ENCODE results near the gene LST1. TPM values are rescaled to one million over a fixed set of nuclear protein-coding genes. Genes with fewer than 3 reads are reported as not detected.

Gene LST1
- total and polyA plus RNA-seq, 2 of the 8 experiments (the other 6 are each of a cell fraction or from before 2014, with no cell fraction given), result not detected

GRCh38 chr6:31567531-31568370 lies 18.3 kb upstream of the LST1 start:
- H3K79me1 ChIP-seq (ENCODE audit: low read depth, low read length), result no peaks in the 10 kb centered on the region
- TF ChIP-seq FOSL1 (IDR thresholded peaks at IDR 0.05; ENCODE audit: insufficient read depth, low read depth, low read length) (no peak), NRF1 (IDR thresholded peaks at IDR 0.05; ENCODE audit: low read depth, low read length) (no peak), EZH2 (IDR thresholded peaks at IDR 0.05; ENCODE audit: low read depth, low read length, severe bottlenecking) (no peak), HDAC2 (IDR thresholded peaks at IDR 0.05; ENCODE audit: borderline replicate concordance in 1 of 2, low read depth in 2 of 2, low read length in 2 of 2) (no peak), SP4 (IDR thresholded peaks at IDR 0.05; ENCODE audit: low read length) (no peak), CBX5 (IDR thresholded peaks at IDR 0.05; ENCODE audit: low read depth, low read length) (no peak), TEAD4 (IDR thresholded peaks at IDR 0.05; ENCODE audit: low read depth, low read length) (no peak), KDM5A (IDR thresholded peaks at IDR 0.05; ENCODE audit: low read length) (no peak), CBX8 (IDR thresholded peaks at IDR 0.05; ENCODE audit: borderline replicate concordance, low read depth, low read length) (no peak), ASH2L (IDR thresholded peaks at IDR 0.05; ENCODE audit: low read length) (no peak), JUND (IDR thresholded peaks at IDR 0.05; ENCODE audit: low read length) (no peak), KDM4A (IDR thresholded peaks at IDR 0.05; ENCODE audit: low read depth, low read length, severe bottlenecking) (no peak)

More at GRCh38 chr6:31567531-31568370, 18.3 kb upstream of the LST1 start:
- POLR2A ChIA-PET (ENCODE audit: partially characterized antibody), result interaction anchor here (0.7 to 5.5 kb wide), 6 partner anchors 10 to 85 kb away, joined by 3 to 27 read pairs (median 6); partner anchors contain the start of genes BAG6 and LTB
- Histone ChIP-seq H2BK120ac (replicated peaks; ENCODE audit: low read depth, low read length) (no peak overlapping the region), H3K4ac (replicated peaks; ENCODE audit: insufficient read length, low read depth, low read length) (no peak overlapping the region), H3K14ac (ENCODE audit: insufficient read length) (no peak overlapping the region), H4K20me1 (replicated peaks in 1 of 2; ENCODE audit: control insufficient read depth in 1 of 2, insufficient read depth in 2 of 2, low read length in 2 of 2) (no peaks in the 10 kb centered on the region), H3K9ac (replicated peaks in 1 of 4; ENCODE audit: extremely low read depth in 1 of 4, low read depth in 3 of 4, low read length in 3 of 4) (no peak overlapping the region), H4K5ac (ENCODE audit: insufficient read length, low read depth, low read length) (no peak overlapping the region), H3K79me2 (ENCODE audit: control insufficient read depth in 1 of 2, insufficient read depth in 2 of 2, low read length in 2 of 2) (no peaks in the 10 kb centered on the region), H2BK20ac (ENCODE audit: low read length) (no peak overlapping the region), H3K18ac (ENCODE audit: extremely low read depth, low read length) (no peak overlapping the region), H3K23ac (ENCODE audit: insufficient read length) (no peak overlapping the region), H3K9me3 (ENCODE audit: insufficient read depth in 2 of 2, low read depth in 1 of 2, low read length in 1 of 2) (no peaks in the 10 kb centered on the region), H2AFZ (ENCODE audit: low read length) (no peak overlapping the region), H3K4me3 (ENCODE audit: extremely low read depth in 1 of 4, insufficient read depth in 2 of 4, low read depth in 3 of 4, low read length in 4 of 4) (no peak overlapping the region), H3K4me2 (ENCODE audit: insufficient read depth in 1 of 2, low read depth in 2 of 2, low read length in 2 of 2) (no peak overlapping the region; a peak in 1 of 4 replicates), H3K36me3 (ENCODE audit: control insufficient read depth in 2 of 4, insufficient read depth in 4 of 4, low read length in 3 of 4) (no peaks in the 10 kb centered on the region), H3K23me2 (ENCODE audit: low read depth, low read length) (peaks cover 3% of the 10 kb centered on the region; the same call in 1 of the 2 replicates), H3K27ac (ENCODE audit: low read depth, low read length) (no peak overlapping the region), H4K8ac (ENCODE audit: extremely low read depth, insufficient read depth, low read length) (no peak overlapping the region), H2BK15ac (ENCODE audit: low read length) (no peak overlapping the region; the same call in 1 of the 2 replicates), H3K4me1 (replicated peaks in 1 of 4; ENCODE audit: control insufficient read depth in 3 of 4, insufficient read depth in 4 of 4, low read length in 3 of 4) (no peaks in the 10 kb centered on the region; a peak in 2 of 7 replicates), H3K56ac (replicated peaks; ENCODE audit: insufficient read length, low read depth, low read length) (no peak overlapping the region), H2BK5ac (ENCODE audit: low read depth, low read length) (no peak overlapping the region; the same call in 1 of the 2 replicates), H2AK5ac (ENCODE audit: low read depth, low read length) (no peak overlapping the region), H4K91ac (replicated peaks; ENCODE audit: insufficient read length, low read length) (no peak overlapping the region), H2BK12ac (ENCODE audit: low read depth, low read length) (0 out of 2 replicates have a peak overlapping the region, but pooled peaks have one; percentile 23), H3K27me3 (replicated peaks in 1 of 4; ENCODE audit: control insufficient read depth in 3 of 4, extremely low read depth in 1 of 4, insufficient read depth in 3 of 4, low read length in 3 of 4) (no peaks in the 10 kb centered on the region)
- 56% methylated on average over 9 of the region's 9 CpGs; no CpG with 5 or more reads in 1 of the 2 experiments for WGBS, 2 experiments (ENCODE audit: extremely low coverage in 1 of 2, insufficient coverage in 1 of 2, insufficient read length in 1 of 2, insufficient replicate concordance in 2 of 2, low coverage in 1 of 2, low lambda C conversion rate in 2 of 2, missing lambda C conversion rate in 1 of 2)
- no peak for DNase-seq (ENCODE audit: low read depth in 1 of 2, low spot score in 2 of 2)
- FAIRE-seq, result no peak
- CTCF ChIA-PET (ENCODE audit: partially characterized antibody), result interaction anchor here (0.8 to 4.9 kb wide), 8 partner anchors 12 to 29 kb away, joined by 3 to 47 read pairs (median 5); partner anchors contain the start of genes LST1, LTB and NCR3
